Hepatocyte (in vitro differentiated cells): ENCODE results near the gene ASB9.

Experiments
- CTCF ChIP-seq: fragments of 200-600 bp; sonication (generic); IDR thresholded peaks from 2 replicates; pipeline ENCODE4 v1.5.1; 2016; ENCODE audit warnings: antibody characterized with exemption, mild to moderate bottlenecking; ENCODE audit not compliant: poor library complexity
- EZH2phosphoT487 ChIP-seq: fragments of 200-600 bp; sonication (generic); IDR thresholded peaks from one replicate; pipeline ENCODE4 v1.6.1; 2018; ENCODE audit warnings: antibody characterized with exemption, mild to moderate bottlenecking, low read depth, moderate library complexity; ENCODE audit not compliant: unreplicated experiment, severe bottlenecking

- TF ChIP-seq CTCF (no peak), EZH2phosphoT487 (no peak)
Observed at GRCh38 chrX:15235001-15235400, 34.9 kb downstream of the ASB9 start.
